ENCODE data around the gene RNF10. TPM values are rescaled to one million over a fixed set of nuclear protein-coding genes. Genes with fewer than 3 reads are reported as not detected.
"Not testable (repeated sequence)": the region's sequence is repeated elsewhere in the genome, so short reads cannot be mapped to it uniquely, and the experiment has no call there.

RNF10 gene
- polyA plus RNA-seq, 1 donor from 2014 or later = 139 TPM

DNA sequence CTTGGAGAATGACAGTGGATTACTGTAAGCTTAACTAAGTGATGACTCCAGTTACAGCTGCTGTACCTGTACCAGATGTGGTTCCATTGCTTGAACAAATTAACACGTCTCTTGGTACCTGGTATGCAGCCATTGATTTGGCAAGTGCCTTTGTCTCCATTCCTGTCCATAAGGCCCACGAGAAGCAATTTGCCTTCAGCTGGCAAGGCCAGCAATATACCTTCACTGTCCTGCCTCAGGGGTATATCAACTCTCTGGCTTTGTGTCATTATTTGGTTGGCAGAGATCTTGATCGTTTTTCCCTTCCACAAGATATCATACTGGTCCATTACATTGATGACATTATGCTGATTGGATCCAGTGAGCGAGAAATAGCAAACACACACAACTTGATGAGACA is 76.4 kb downstream of the RNF10 start:
- H3K79me2 ChIP-seq (replicated peaks; ENCODE audit: insufficient read depth, low read length) = no peaks in the 10 kb centered on the region
- no peaks in the 10 kb centered on the region for H3K9me3 ChIP-seq (ENCODE audit: low read length)
- no peaks in the 10 kb centered on the region for H3K27me3 ChIP-seq (ENCODE audit: insufficient read depth, low read depth, low read length)
- H3K36me3 ChIP-seq (ENCODE audit: insufficient read depth, low read length) = no peaks in the 10 kb centered on the region
- no peak overlapping the region for H3K27ac ChIP-seq (ENCODE audit: low read length)
- no peak overlapping the region for H2AFZ ChIP-seq (ENCODE audit: low read depth, low read length)
- H3K9me2 ChIP-seq (ENCODE audit: insufficient read depth, low read length) = no peaks in the 10 kb centered on the region
- H3K9ac ChIP-seq (ENCODE audit: low read length) = no peak overlapping the region
- TF ChIP-seq TAF1 (IDR thresholded peaks at IDR 0.05; ENCODE audit: low read depth) = no peak
- no peak for TF ChIP-seq SMC3 (conservative IDR thresholded peaks at IDR 0.05; ENCODE audit: poor library complexity)
- TF ChIP-seq RAD21 (conservative IDR thresholded peaks at IDR 0.05) = no peak
- no peak for TF ChIP-seq EZH2 (IDR thresholded peaks at IDR 0.05; ENCODE audit: borderline replicate concordance, insufficient read depth, low read length, poor library complexity, severe bottlenecking)
- no peak for TF ChIP-seq EP300 (conservative IDR thresholded peaks at IDR 0.05; ENCODE audit: poor library complexity, severe bottlenecking)
- TF ChIP-seq MXI1 (conservative IDR thresholded peaks at IDR 0.05; ENCODE audit: poor library complexity, severe bottlenecking) = no peak
- TF ChIP-seq, protein P1, sequence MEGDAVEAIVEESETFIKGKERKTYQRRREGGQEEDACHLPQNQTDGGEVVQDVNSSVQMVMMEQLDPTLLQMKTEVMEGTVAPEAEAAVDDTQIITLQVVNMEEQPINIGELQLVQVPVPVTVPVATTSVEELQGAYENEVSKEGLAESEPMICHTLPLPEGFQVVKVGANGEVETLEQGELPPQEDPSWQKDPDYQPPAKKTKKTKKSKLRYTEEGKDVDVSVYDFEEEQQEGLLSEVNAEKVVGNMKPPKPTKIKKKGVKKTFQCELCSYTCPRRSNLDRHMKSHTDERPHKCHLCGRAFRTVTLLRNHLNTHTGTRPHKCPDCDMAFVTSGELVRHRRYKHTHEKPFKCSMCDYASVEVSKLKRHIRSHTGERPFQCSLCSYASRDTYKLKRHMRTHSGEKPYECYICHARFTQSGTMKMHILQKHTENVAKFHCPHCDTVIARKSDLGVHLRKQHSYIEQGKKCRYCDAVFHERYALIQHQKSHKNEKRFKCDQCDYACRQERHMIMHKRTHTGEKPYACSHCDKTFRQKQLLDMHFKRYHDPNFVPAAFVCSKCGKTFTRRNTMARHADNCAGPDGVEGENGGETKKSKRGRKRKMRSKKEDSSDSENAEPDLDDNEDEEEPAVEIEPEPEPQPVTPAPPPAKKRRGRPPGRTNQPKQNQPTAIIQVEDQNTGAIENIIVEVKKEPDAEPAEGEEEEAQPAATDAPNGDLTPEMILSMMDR (IDR thresholded peaks at IDR 0.05; ENCODE audit: poor library complexity, severe bottlenecking) = no peak
- no peak for TF ChIP-seq POLR2AphosphoS5 (IDR thresholded peaks at IDR 0.05)
- TF ChIP-seq, protein P2, sequence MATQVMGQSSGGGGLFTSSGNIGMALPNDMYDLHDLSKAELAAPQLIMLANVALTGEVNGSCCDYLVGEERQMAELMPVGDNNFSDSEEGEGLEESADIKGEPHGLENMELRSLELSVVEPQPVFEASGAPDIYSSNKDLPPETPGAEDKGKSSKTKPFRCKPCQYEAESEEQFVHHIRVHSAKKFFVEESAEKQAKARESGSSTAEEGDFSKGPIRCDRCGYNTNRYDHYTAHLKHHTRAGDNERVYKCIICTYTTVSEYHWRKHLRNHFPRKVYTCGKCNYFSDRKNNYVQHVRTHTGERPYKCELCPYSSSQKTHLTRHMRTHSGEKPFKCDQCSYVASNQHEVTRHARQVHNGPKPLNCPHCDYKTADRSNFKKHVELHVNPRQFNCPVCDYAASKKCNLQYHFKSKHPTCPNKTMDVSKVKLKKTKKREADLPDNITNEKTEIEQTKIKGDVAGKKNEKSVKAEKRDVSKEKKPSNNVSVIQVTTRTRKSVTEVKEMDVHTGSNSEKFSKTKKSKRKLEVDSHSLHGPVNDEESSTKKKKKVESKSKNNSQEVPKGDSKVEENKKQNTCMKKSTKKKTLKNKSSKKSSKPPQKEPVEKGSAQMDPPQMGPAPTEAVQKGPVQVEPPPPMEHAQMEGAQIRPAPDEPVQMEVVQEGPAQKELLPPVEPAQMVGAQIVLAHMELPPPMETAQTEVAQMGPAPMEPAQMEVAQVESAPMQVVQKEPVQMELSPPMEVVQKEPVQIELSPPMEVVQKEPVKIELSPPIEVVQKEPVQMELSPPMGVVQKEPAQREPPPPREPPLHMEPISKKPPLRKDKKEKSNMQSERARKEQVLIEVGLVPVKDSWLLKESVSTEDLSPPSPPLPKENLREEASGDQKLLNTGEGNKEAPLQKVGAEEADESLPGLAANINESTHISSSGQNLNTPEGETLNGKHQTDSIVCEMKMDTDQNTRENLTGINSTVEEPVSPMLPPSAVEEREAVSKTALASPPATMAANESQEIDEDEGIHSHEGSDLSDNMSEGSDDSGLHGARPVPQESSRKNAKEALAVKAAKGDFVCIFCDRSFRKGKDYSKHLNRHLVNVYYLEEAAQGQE (IDR thresholded peaks at IDR 0.05; ENCODE audit: borderline replicate concordance) = no peak
- H3F3A ChIP-seq (ENCODE audit: insufficient read depth, low read length, poor library complexity, severe bottlenecking) = no peaks in the 10 kb centered on the region
- no peak overlapping the region for H3K4me3 ChIP-seq (ENCODE audit: low read length)
- no peak overlapping the region for H3K4me2 ChIP-seq (ENCODE audit: low read length)
- H4K20me1 ChIP-seq (ENCODE audit: insufficient read depth) = no peaks in the 10 kb centered on the region

DNA sequence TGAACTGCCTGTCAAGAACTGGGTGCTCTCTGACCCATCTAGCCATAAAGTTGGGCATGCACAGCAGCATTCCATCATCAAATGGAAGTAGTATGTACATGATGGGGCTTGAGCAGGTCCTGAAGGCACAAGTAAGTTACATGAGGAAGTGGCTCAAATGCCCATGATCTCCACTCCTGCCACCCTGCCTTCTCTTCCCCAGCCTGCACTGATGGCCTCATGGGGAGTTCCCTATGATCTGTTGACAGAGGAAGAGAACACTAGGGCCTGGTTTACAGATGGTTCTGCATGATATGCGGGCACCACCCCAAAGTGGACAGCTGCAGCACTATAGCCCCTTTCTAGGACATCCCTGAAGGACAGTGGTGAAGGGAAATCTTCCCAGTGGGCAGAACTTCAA is 77.4 kb downstream of the RNF10 start:
- H3K36me3 ChIP-seq (ENCODE audit: insufficient read depth, low read length); H3K27ac ChIP-seq (ENCODE audit: low read length); H3F3A ChIP-seq (ENCODE audit: insufficient read depth, low read length, poor library complexity, severe bottlenecking); H3K9me2 ChIP-seq (ENCODE audit: insufficient read depth, low read length); H4K20me1 ChIP-seq (ENCODE audit: insufficient read depth); H3K9me3 ChIP-seq (ENCODE audit: low read length); H3K9ac ChIP-seq (ENCODE audit: low read length); H3K4me2 ChIP-seq (ENCODE audit: low read length); H2AFZ ChIP-seq (ENCODE audit: low read depth, low read length); H3K4me3 ChIP-seq (ENCODE audit: low read length); H3K79me2 ChIP-seq (replicated peaks; ENCODE audit: insufficient read depth, low read length); H3K27me3 ChIP-seq (ENCODE audit: insufficient read depth, low read depth, low read length): not testable (repeated sequence)

DNA sequence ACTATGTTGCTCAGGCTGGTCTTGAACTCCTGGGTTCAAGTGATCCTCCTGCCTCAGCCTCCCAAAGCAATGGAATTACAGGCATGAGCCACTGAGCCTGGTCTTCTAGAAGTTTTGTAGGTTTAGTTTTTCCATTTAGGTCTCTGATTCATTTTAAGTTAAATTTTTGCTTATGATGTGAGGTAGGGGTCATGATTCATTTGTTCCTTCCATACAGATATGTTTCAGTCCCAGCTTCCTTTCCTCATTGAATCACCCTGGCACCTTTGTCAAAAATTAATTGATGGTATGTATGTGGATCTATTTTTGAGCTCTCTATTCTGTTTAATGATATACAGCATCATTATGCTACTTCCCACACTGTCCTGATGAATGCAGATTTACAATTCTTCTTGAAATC is 80.7 kb downstream of the RNF10 start:
- no peak overlapping the region for H2AFZ ChIP-seq (ENCODE audit: low read depth, low read length)
- H3K9me2 ChIP-seq (ENCODE audit: insufficient read depth, low read length) = no peaks in the 10 kb centered on the region

DNA sequence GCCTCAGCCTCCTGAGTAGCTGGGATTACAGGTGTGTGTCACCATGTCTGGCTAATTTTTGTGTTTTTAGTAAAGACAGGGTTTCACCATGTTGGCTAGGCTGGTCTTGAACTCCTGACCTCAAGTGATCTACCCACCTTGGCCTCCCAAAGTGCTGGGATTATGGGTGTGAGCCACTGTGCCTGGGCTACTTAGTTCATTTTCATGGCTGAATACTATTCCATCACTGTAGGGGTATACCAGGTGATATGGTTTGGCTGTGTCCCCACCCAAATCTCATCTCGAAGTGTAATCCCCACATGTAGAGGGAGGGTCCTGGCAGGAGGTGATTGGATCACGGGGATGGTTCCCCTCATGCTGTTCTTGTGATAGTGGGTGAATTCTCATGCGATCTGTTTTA is 83.0 kb downstream of the RNF10 start:
- H3K4me3 ChIP-seq (ENCODE audit: low read length); H3K4me2 ChIP-seq (ENCODE audit: low read length); H4K20me1 ChIP-seq (ENCODE audit: insufficient read depth); H3K9me2 ChIP-seq (ENCODE audit: insufficient read depth, low read length); H3K9me3 ChIP-seq (ENCODE audit: low read length); H3K27ac ChIP-seq (ENCODE audit: low read length); H2AFZ ChIP-seq (ENCODE audit: low read depth, low read length); H3K27me3 ChIP-seq (ENCODE audit: insufficient read depth, low read depth, low read length); H3K9ac ChIP-seq (ENCODE audit: low read length); H3K36me3 ChIP-seq (ENCODE audit: insufficient read depth, low read length); H3K79me2 ChIP-seq (replicated peaks; ENCODE audit: insufficient read depth, low read length); H3F3A ChIP-seq (ENCODE audit: insufficient read depth, low read length, poor library complexity, severe bottlenecking): not testable (repeated sequence)

More for the DNA sequence above, 80.7 kb downstream of the RNF10 start:
- Histone ChIP-seq H3K9me3 (ENCODE audit: low read length) (no peaks in the 10 kb centered on the region), H3K4me2 (ENCODE audit: low read length) (no peak overlapping the region), H3K79me2 (replicated peaks; ENCODE audit: insufficient read depth, low read length) (no peaks in the 10 kb centered on the region), H3K4me3 (ENCODE audit: low read length) (no peak overlapping the region), H3K27ac (ENCODE audit: low read length) (no peak overlapping the region), H3K27me3 (ENCODE audit: insufficient read depth, low read depth, low read length) (no peaks in the 10 kb centered on the region), H3F3A (ENCODE audit: insufficient read depth, low read length, poor library complexity, severe bottlenecking) (no peaks in the 10 kb centered on the region), H4K20me1 (ENCODE audit: insufficient read depth) (no peaks in the 10 kb centered on the region), H3K36me3 (ENCODE audit: insufficient read depth, low read length) (no peaks in the 10 kb centered on the region), H3K9ac (ENCODE audit: low read length) (no peak overlapping the region)
- TF ChIP-seq RAD21 (conservative IDR thresholded peaks at IDR 0.05) (no peak), MXI1 (conservative IDR thresholded peaks at IDR 0.05; ENCODE audit: poor library complexity, severe bottlenecking) (no peak), EZH2 (IDR thresholded peaks at IDR 0.05; ENCODE audit: borderline replicate concordance, insufficient read depth, low read length, poor library complexity, severe bottlenecking) (no peak), TAF1 (IDR thresholded peaks at IDR 0.05; ENCODE audit: low read depth) (no peak), POLR2AphosphoS5 (IDR thresholded peaks at IDR 0.05) (no peak), EP300 (conservative IDR thresholded peaks at IDR 0.05; ENCODE audit: poor library complexity, severe bottlenecking) (no peak)
- TF ChIP-seq, protein P1 (IDR thresholded peaks at IDR 0.05; ENCODE audit: poor library complexity, severe bottlenecking) = no peak

Measured in neural cell (in vitro differentiated cells).